ENCODE measurements around the gene DNASE1L2. TPM values are rescaled to one million over a fixed set of nuclear protein-coding genes. Genes with fewer than 3 reads are reported as not detected.

The DNASE1L2 gene
- total and polyA plus RNA-seq, 2 of the 4 experiments (the other 2 are of a cell fraction): 0.18 to 0.75 TPM

GRCh38 chr16:2210386-2211365 is 25.6 kb upstream of the DNASE1L2 start, which contains the start of gene BRICD5 (continued):
- TF ChIP-seq MXI1 (IDR thresholded peaks at IDR 0.05; ENCODE audit: borderline replicate concordance, low read depth, low read length): no peak

GRCh38 chr16:2211923-2212347 is 24.3 kb upstream of the DNASE1L2 start:
- Histone ChIP-seq H2BK120ac (ENCODE audit: low read depth, low read length) (no peak overlapping the region), H3K79me1 (ENCODE audit: low read depth in 1 of 2, low read length in 2 of 2) (peaks cover 18 to 39% of the 10 kb centered on the region in 2 experiments), H3K9me1 (ENCODE audit: insufficient read depth, low read length) (no peaks in the 10 kb centered on the region), H2AFZ (replicated peaks; ENCODE audit: low read length, poor library complexity) (peak overlapping the region; percentile 51), H3K4me2 (ENCODE audit: low read depth, low read length) (no peak overlapping the region), H3K14ac (replicated peaks; ENCODE audit: low read depth, low read length) (no peak overlapping the region), H4K5ac (ENCODE audit: low read depth, low read length) (no peak overlapping the region), H3K4me1 (ENCODE audit: control insufficient read depth, insufficient read depth, low read length) (peaks cover 7% of the 10 kb centered on the region), H4K91ac (ENCODE audit: insufficient read depth, low read depth, low read length) (no peak overlapping the region), H3K4ac (ENCODE audit: low read depth, low read length) (no peak overlapping the region), H3K9ac (ENCODE audit: low read depth, low read length) (no peak overlapping the region), H4K8ac (ENCODE audit: low read depth in 2 of 2, low read length in 2 of 2) (no peak overlapping the region), H3K4me3 (ENCODE audit: insufficient read depth, low read depth, low read length) (no peak overlapping the region), H3K36me3 (ENCODE audit: control insufficient read depth, insufficient read depth, low read length) (peaks cover 25% of the 10 kb centered on the region), H3K27me3 (ENCODE audit: control insufficient read depth, insufficient read depth, low read length) (no peaks in the 10 kb centered on the region), H4K20me1 (ENCODE audit: insufficient read depth, low read length) (peaks cover 12% of the 10 kb centered on the region), H3K23ac (ENCODE audit: low read depth, low read length) (no peak overlapping the region), H3K9me3 (ENCODE audit: control insufficient read depth, insufficient read depth, low read length) (no peaks in the 10 kb centered on the region), H3K56ac (ENCODE audit: extremely low read depth, insufficient read depth, low read length) (no peak overlapping the region), H2BK5ac (ENCODE audit: low read depth, low read length, poor library complexity, severe bottlenecking) (no peak overlapping the region), H2BK20ac (ENCODE audit: low read depth, low read length) (no peak overlapping the region), H3K27ac (ENCODE audit: insufficient read depth, low read length) (no peak overlapping the region), H2AK5ac (ENCODE audit: low read depth, low read length) (no peak overlapping the region), H3K18ac (ENCODE audit: low read depth, low read length) (no peak overlapping the region), H2BK15ac (ENCODE audit: low read depth, low read length) (no peak overlapping the region), H2AK9ac (replicated peaks; ENCODE audit: low read depth, low read length, poor library complexity) (no peak overlapping the region)
- ATAC-seq (ENCODE audit: low read depth) (no peak), DNase-seq (no peak)
- intact Hi-C loops (cut with micrococcal nuclease): no loop called here
- dilution Hi-C loops (cut with HindIII; ENCODE audit: low sequenced_read_pairs, unreplicated experiment): no loop called here
- no TSS peak for BruUV-seq (replicated peaks)
- WGBS, 2 experiments (ENCODE audit: extremely low coverage in 2 of 2, insufficient read length in 1 of 2): 84% methylated on average over 6 of the region's 11 CpGs; no CpG with 5 or more reads in 1 of the 2 experiments
- ChIA-PET POLR2A (ENCODE audit: unreplicated experiment) (no interaction called here), CTCF (no interaction called here)
- in situ Hi-C loops (cut with MboI; ENCODE audit: low sequenced_read_pairs): no loop called here
- TF ChIP-seq POLR2A (IDR thresholded peaks at IDR 0.05; ENCODE audit: low read depth, low read length): no peak
- TF ChIP-seq RCOR1 (IDR thresholded peaks at IDR 0.05; ENCODE audit: insufficient replicate concordance, low read length): no peak
- no peak for TF ChIP-seq FOS (IDR thresholded peaks at IDR 0.05; ENCODE audit: low read depth, low read length)
- TF ChIP-seq SMC3 (IDR thresholded peaks at IDR 0.05; ENCODE audit: low read depth, low read length): no peak
- no peak for TF ChIP-seq CHD1 (IDR thresholded peaks at IDR 0.05; ENCODE audit: low read depth, low read length)
- TF ChIP-seq NFE2L2 (IDR thresholded peaks at IDR 0.05; ENCODE audit: low read depth, low read length): no peak
- no peak for TF ChIP-seq USF2 (IDR thresholded peaks at IDR 0.05; ENCODE audit: low read depth, low read length)
- no peak for TF ChIP-seq CTCF (conservative IDR thresholded peaks at IDR 0.05; ENCODE audit: low read depth, low read length)
- TF ChIP-seq RFX5 (IDR thresholded peaks at IDR 0.05; ENCODE audit: low read depth, low read length): no peak
- no peak for TF ChIP-seq ELK1 (IDR thresholded peaks at IDR 0.05; ENCODE audit: borderline replicate concordance, low read depth, low read length)
- TF ChIP-seq MAFK (IDR thresholded peaks at IDR 0.05; ENCODE audit: low read depth, low read length): no peak
- TF ChIP-seq MXI1 (IDR thresholded peaks at IDR 0.05; ENCODE audit: borderline replicate concordance, low read depth, low read length): no peak

Data from IMR-90 (cell line).